ENCODE results near the gene IRF2BP2. TPM values are rescaled to one million over a fixed set of nuclear protein-coding genes. Genes with fewer than 3 reads are reported as not detected.
A peak's percentile ranks its signal among the peaks of the same experiment; 100 is the strongest.

The IRF2BP2 gene
- total and polyA plus RNA-seq, 10 of the 15 experiments (the other 5 are each of a cell fraction or from before 2014, with no cell fraction given) = 7.5 to 114 (median 52.3) TPM

DNA sequence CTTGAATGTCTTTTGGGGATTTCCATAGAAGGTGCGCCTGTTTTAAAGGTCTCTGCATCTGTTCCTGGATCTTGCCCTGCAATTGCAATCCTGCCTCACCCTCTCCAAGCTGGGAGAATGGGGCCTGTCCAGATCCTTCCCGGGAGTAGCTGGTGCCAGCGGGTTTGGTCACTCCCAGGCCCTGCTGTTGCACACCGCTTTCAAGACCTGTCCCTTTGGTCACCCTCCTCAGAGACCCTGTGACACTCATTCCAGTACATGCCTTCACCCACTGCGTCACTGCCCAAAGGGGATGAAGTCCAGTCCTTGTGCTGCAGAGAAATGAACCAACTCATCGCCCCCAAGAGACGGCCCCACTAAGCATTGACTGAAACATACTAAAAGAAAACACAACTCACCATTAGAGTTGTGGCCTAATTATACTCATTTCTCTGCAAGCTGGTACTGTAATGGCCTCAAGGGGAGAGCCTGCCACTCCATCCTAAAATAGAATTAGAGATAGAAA is 1.9 kb upstream of the IRF2BP2 start (continued):
- TF ChIP-seq, protein P1, sequence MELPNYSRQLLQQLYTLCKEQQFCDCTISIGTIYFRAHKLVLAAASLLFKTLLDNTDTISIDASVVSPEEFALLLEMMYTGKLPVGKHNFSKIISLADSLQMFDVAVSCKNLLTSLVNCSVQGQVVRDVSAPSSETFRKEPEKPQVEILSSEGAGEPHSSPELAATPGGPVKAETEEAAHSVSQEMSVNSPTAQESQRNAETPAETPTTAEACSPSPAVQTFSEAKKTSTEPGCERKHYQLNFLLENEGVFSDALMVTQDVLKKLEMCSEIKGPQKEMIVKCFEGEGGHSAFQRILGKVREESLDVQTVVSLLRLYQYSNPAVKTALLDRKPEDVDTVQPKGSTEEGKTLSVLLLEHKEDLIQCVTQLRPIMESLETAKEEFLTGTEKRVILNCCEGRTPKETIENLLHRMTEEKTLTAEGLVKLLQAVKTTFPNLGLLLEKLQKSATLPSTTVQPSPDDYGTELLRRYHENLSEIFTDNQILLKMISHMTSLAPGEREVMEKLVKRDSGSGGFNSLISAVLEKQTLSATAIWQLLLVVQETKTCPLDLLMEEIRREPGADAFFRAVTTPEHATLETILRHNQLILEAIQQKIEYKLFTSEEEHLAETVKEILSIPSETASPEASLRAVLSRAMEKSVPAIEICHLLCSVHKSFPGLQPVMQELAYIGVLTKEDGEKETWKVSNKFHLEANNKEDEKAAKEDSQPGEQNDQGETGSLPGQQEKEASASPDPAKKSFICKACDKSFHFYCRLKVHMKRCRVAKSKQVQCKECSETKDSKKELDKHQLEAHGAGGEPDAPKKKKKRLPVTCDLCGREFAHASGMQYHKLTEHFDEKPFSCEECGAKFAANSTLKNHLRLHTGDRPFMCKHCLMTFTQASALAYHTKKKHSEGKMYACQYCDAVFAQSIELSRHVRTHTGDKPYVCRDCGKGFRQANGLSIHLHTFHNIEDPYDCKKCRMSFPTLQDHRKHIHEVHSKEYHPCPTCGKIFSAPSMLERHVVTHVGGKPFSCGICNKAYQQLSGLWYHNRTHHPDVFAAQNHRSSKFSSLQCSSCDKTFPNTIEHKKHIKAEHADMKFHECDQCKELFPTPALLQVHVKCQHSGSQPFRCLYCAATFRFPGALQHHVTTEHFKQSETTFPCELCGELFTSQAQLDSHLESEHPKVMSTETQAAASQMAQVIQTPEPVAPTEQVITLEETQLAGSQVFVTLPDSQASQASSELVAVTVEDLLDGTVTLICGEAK (IDR thresholded peaks at IDR 0.05; ENCODE audit: borderline replicate concordance) = no peak
- TF ChIP-seq CREB1 (IDR thresholded peaks at IDR 0.05; ENCODE audit: low read depth) (no peak), ZNF217 (IDR thresholded peaks at IDR 0.05) (no peak), CTCF (IDR thresholded peaks at IDR 0.05 in 2 of 3, conservative IDR thresholded peaks at IDR 0.05 in 1 of 3; ENCODE audit: control insufficient read depth in 2 of 3, extremely low read depth in 1 of 3, insufficient read depth in 1 of 3, low read depth in 3 of 3, low read length in 3 of 3) (no peak), STAT3 (IDR thresholded peaks at IDR 0.05; ENCODE audit: low read depth, low read length) (no peak), KAT2A (conservative IDR thresholded peaks at IDR 0.05; ENCODE audit: control insufficient read depth, low read depth, low read length) (no peak), KLF5 (IDR thresholded peaks at IDR 0.05; ENCODE audit: partially characterized antibody) (no peak), CEBPB (IDR thresholded peaks at IDR 0.05; ENCODE audit: borderline replicate concordance in 1 of 2, low read depth in 2 of 2, low read length in 2 of 2) (no peak), NFYB (IDR thresholded peaks at IDR 0.05; ENCODE audit: insufficient read depth, low read depth, low read length) (no peak), ZNF207 (IDR thresholded peaks at IDR 0.05; ENCODE audit: borderline replicate concordance) (no peak), SUPT20H (IDR thresholded peaks at IDR 0.05; ENCODE audit: borderline replicate concordance, control insufficient read depth, low read depth, low read length) (no peak), DPF2 (IDR thresholded peaks at IDR 0.05) (peak; percentile 28; the same call in 1 of the 2 replicates), NBN (IDR thresholded peaks at IDR 0.05) (peak; percentile 57; the same call in 1 of the 2 replicates), ZNF622 (IDR thresholded peaks at IDR 0.05) (no peak), RCOR1 (conservative IDR thresholded peaks at IDR 0.05; ENCODE audit: low read depth, low read length) (no peak), NRF1 (conservative IDR thresholded peaks at IDR 0.05; ENCODE audit: low read depth, low read length) (no peak), MEF2A (IDR thresholded peaks at IDR 0.05; ENCODE audit: insufficient read depth, low read depth, low read length) (no peak), SUZ12 (IDR thresholded peaks at IDR 0.05; ENCODE audit: unreplicated experiment) (no peak), MXI1 (IDR thresholded peaks at IDR 0.05; ENCODE audit: low read depth, low read length) (no peak), PAX8 (IDR thresholded peaks at IDR 0.05) (no peak)
- TF ChIP-seq, protein P2, sequence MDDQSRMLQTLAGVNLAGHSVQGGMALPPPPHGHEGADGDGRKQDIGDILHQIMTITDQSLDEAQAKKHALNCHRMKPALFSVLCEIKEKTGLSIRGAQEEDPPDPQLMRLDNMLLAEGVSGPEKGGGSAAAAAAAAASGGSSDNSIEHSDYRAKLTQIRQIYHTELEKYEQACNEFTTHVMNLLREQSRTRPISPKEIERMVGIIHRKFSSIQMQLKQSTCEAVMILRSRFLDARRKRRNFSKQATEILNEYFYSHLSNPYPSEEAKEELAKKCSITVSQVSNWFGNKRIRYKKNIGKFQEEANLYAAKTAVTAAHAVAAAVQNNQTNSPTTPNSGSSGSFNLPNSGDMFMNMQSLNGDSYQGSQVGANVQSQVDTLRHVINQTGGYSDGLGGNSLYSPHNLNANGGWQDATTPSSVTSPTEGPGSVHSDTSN (IDR thresholded peaks at IDR 0.05; ENCODE audit: insufficient replicate concordance, low read depth, low read length) = peak; percentile 18
- TF ChIP-seq, protein P3, sequence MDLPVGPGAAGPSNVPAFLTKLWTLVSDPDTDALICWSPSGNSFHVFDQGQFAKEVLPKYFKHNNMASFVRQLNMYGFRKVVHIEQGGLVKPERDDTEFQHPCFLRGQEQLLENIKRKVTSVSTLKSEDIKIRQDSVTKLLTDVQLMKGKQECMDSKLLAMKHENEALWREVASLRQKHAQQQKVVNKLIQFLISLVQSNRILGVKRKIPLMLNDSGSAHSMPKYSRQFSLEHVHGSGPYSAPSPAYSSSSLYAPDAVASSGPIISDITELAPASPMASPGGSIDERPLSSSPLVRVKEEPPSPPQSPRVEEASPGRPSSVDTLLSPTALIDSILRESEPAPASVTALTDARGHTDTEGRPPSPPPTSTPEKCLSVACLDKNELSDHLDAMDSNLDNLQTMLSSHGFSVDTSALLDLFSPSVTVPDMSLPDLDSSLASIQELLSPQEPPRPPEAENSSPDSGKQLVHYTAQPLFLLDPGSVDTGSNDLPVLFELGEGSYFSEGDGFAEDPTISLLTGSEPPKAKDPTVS (IDR thresholded peaks at IDR 0.05; ENCODE audit: low read depth, low read length) = no peak
